ENCODE data around the gene GLUL.

GLUL gene

DNA sequence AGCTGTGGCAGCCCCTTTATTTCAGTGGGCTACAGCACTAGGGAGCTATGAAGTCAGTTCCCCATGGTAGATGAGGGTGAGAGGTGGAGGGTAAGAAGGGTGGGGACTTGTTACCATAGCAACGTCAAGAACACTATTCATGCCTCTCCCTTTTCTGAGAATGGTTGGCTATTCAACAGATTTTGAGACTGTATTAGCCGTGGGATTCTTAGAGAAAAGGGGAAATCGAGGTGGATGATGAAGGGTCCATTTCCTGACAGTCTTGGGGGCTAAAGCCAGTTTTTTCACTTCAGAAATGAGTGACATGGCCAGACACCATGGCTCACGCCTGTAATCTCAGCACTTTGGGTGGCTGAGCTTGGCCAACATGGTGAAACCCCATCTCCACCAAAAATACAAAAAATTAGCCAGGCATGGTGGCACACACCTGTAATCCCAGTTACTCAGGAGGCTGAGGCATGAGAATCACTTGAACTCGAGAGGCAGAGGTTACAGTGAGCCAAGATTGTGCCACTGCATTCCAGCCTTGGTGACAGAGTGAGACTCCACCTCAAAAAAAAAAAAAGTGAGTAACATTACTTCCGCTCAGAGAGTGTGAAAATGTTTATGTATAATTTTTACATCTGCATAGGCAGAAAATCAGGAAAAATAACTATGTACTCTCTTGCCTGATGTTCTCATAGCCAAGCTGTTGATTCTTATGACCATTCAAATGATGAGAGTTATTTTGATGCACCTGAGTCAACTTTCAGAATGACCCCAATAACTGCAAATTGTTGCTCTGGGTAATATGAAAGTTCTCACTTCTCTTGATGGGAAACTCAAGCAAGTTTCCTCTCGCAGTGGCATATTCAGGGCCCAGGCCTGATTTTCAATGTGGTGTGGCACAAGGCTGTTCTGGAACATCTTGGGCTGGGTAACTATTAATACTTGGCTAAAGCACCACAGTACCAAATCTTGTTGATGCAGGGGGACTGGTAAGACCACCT lies 35.1 kb upstream of the GLUL start:
- no peak overlapping the region for H3K4me3 ChIP-seq (ENCODE audit: low read length)
- DNase-seq (ENCODE audit: low read depth), result no peak
- TF ChIP-seq, protein P1, sequence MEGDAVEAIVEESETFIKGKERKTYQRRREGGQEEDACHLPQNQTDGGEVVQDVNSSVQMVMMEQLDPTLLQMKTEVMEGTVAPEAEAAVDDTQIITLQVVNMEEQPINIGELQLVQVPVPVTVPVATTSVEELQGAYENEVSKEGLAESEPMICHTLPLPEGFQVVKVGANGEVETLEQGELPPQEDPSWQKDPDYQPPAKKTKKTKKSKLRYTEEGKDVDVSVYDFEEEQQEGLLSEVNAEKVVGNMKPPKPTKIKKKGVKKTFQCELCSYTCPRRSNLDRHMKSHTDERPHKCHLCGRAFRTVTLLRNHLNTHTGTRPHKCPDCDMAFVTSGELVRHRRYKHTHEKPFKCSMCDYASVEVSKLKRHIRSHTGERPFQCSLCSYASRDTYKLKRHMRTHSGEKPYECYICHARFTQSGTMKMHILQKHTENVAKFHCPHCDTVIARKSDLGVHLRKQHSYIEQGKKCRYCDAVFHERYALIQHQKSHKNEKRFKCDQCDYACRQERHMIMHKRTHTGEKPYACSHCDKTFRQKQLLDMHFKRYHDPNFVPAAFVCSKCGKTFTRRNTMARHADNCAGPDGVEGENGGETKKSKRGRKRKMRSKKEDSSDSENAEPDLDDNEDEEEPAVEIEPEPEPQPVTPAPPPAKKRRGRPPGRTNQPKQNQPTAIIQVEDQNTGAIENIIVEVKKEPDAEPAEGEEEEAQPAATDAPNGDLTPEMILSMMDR (conservative IDR thresholded peaks at IDR 0.05; ENCODE audit: low read depth, low read length), result no peak

DNA sequence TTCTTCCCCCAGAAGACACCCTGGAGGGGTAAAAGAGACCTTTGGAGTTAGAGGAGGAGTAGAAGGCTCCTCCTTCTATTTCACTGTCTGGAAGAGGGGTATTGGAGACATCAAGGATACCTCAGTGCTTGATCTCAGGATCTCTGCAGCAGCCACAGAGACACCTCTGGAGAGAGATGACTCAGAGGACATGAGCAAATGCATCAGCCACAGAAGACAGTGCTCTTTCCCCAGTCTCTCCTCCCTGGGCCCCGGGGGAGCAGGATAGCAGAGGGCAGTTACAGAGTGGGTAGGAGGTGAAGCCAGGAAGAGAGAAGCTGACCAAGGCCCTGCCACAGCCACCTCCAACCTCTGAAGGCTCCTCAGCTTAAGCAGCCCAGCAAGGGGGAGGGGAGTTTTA lies 24.2 kb upstream of the GLUL start:
- no peak overlapping the region for H3K4me3 ChIP-seq (ENCODE audit: low read length)
- DNase-seq (ENCODE audit: low read depth), result no peak
- TF ChIP-seq, protein P1 (conservative IDR thresholded peaks at IDR 0.05; ENCODE audit: low read depth, low read length), result no peak

DNA sequence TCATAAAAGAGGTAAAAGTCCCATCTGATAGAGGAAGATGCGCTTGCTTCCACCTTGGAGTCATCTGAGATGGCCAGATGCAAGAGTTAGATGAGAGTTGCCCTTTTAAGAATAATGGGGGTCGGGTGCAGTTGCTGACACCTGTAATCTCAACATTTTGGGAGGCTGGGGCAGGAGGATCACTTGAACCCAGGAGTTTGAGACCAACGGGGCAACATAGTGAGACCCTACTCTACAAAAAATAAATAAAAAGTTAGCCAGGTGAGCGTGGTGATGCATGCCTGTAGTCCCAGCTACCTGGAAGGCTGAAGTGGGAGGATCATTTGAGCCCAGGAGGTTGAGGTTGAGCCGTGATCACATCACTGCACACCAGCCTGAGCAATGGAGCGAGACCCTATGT lies 22.4 kb upstream of the GLUL start:
- DNase-seq (ENCODE audit: low read depth), result no peak
- TF ChIP-seq, protein P1 (conservative IDR thresholded peaks at IDR 0.05; ENCODE audit: low read depth, low read length), result no peak
- no peak overlapping the region for H3K4me3 ChIP-seq (ENCODE audit: low read length)

DNA sequence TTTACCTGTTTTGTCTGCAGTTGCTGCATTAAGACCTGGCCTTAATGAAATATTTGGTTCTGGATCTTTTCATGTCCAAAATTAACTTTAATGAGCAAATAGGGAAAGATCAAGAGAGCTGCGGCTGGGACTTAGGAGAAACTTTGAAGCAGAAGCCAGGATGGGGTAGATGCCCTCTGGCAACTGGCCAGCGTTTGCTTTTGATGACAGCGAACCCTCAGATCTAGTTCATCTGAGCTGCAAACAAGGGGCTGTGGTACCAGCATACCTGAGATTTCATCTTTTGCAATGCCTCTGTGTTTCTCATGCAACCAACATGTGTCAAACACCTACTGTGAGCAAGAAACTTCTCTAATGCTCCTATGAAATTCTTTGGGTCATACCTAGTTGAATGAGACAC lies 21.9 kb upstream of the GLUL start:
- no peak overlapping the region for H3K4me3 ChIP-seq (ENCODE audit: low read length)
- TF ChIP-seq, protein P1 (conservative IDR thresholded peaks at IDR 0.05; ENCODE audit: low read depth, low read length), result no peak
- DNase-seq (ENCODE audit: low read depth), result no peak

DNA sequence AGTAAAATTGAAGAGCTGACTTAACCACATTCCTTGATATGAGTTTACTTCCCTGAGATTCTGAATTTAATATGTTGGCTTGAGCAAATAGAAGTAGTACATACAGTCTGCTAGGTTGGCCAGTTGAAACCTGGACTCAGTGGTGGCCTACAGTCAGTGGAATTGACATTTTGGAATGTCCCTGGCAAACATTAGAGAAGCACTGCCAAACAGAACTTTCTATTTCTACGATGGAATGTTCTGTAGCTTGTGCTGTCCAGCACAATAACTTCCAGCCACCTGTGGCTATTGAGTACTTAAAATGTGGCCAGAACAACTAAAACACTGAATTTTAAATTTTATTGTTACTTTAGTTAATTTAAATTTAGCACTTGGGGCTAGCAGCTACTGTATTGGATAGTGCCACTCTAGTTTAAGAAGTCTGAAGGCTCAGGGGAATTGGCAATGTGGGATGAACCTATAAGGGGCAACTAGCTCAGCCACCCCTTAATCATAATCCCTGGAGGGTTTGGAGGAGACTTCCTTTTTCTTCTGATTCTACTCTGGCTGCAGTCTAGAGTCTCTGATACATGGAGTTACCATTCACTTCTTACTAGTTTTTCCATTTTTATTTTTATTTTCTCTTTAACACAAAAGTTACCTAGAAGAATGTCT lies 19.2 kb upstream of the GLUL start:
- TF ChIP-seq, protein P1 (conservative IDR thresholded peaks at IDR 0.05; ENCODE audit: low read depth, low read length), result no peak
- no peak for DNase-seq (ENCODE audit: low read depth)
- no peak overlapping the region for H3K4me3 ChIP-seq (ENCODE audit: low read length)

DNA sequence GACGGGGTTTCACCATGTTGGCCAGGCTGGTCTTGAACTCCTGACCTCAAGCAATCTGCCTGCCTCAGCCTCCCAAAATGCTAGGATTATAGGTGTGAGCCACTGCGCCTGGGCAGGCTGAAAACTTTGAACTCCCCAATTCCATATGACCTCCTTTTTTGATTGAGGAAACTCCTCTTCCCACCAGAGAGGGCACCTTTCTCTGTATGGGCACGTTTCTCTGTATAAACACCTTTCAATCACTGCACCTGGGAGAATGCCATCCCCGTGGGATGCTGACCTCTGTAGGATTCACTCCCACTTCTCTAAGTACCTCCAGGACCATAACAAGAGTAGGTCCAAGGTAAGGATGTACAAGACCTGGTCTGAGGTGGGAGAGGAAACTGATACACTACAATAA lies 18.5 kb upstream of the GLUL start:
- TF ChIP-seq, protein P1 (conservative IDR thresholded peaks at IDR 0.05; ENCODE audit: low read depth, low read length), result no peak
- H3K4me3 ChIP-seq (ENCODE audit: low read length), result no peak overlapping the region
- no peak for DNase-seq (ENCODE audit: low read depth)
